Stomach smooth muscle (tissue), 2 donors: ENCODE data around the gene HPCA.
A peak's percentile ranks its signal among the peaks of the same experiment; 100 is the strongest.

Source experiments
- H3K27ac ChIP-seq: one replicate; pipeline ENCODE4 v1.7.0; 2013; ENCODE audit warnings: mild to moderate bottlenecking, low read length, inconsistent platforms
- H3K27me3 ChIP-seq, 2 donors: one replicate each; pipeline ENCODE4 v1.7.0; 2013; ENCODE audit warnings: low read length in 2 of 2; ENCODE audit not compliant: insufficient read depth in 2 of 2, control insufficient read depth in 1 of 2
- H3K36me3 ChIP-seq, 2 donors: one replicate each; pipeline ENCODE4 v1.7.0; 2013; ENCODE audit warnings: low read length in 2 of 2; ENCODE audit not compliant: control insufficient read depth in 2 of 2, insufficient read depth in 2 of 2
- H3K4me1 ChIP-seq: one replicate; pipeline ENCODE4 v1.7.0; 2013; ENCODE audit warnings: low read length; ENCODE audit not compliant: control insufficient read depth, insufficient read depth
- H3K4me3 ChIP-seq, 2 donors: one replicate each; pipeline ENCODE4 v1.7.0; 2013; ENCODE audit warnings: low read length in 2 of 2
- H3K9ac ChIP-seq, 2 donors: one replicate each; pipeline ENCODE4 v1.7.0; 2013; ENCODE audit warnings: low read length in 2 of 2, mild to moderate bottlenecking in 1 of 2
- H3K9me3 ChIP-seq, 2 donors: one replicate each; pipeline ENCODE4 v1.7.0; 2013; ENCODE audit warnings: low read length in 2 of 2; ENCODE audit not compliant: control insufficient read depth in 2 of 2
- donor health status: healthy.
- donor health status: Pancreatic carcinoma.

The HPCA gene

DNA sequence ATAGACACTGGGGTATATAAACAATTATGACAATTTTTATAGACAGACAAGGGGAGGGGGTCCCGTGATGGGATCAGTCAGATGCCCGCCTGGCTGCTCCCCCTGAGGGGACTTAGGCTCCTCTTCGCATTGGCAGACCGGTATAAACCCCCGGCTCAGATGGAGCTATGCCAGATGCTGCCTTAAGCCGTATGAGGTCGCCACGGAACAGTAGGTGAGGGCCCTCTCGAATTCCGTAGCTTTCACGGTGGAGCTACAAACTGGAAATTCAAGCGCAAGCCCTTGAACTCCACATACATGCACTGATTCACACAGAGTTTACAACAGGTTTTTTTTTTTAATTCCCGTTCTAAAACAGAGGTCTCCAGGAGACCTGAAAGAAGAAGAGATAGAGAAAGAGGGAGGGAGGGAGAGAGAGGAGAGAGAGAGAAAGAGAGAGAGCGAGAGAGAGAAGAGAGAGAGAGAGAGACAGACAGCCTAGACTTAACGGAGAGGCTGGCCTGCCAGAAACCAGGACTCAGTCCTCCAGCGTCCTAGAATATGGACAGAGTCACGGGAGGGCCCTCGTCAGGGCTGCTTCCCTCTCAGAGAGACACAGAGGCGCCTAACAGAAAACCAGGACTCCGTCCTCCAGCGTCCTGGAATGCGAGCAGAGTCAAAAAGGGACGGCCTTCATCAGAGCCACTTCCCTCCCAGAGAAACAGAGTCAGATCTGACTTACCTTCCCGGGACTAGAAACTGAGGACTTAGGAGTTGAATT is 39.3 kb downstream of the HPCA start:
- Histone ChIP-seq H3K9ac (peak overlapping the region; percentile 37 to 58), H3K4me1 (peaks cover 16% of the 10 kb centered on the region), H3K27ac (no peak overlapping the region), H3K9me3 (no peaks in the 10 kb centered on the region), H3K4me3 (peak overlapping the region; percentile 38 to 49), H3K36me3 (no peaks in the 10 kb centered on the region), H3K27me3 (peaks cover 4 to 14% of the 10 kb centered on the region in 2 donors)

DNA sequence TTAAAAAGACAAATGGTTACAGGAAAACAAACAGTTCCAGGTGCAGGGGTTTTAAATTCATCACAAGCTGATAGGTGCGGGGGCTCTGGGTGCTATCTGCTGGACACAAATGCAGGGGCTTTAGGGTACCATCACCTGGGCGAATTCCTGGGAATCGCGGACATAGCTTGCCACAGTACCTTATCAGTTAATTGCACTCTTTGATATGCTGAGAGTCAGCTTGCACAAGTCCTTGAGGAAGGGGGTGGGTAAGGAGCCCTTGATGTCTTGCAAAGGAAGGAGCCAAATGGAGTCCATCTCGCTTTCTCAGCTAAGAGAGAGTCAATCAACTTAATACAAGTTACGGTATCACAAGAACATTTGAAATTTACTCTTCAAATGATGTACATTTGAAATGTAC is 40.3 kb downstream of the HPCA start:
- H3K27me3 ChIP-seq = peaks cover 2 to 10% of the 10 kb centered on the region in 2 donors
- H3K4me3 ChIP-seq = no peak overlapping the region
- H3K9ac ChIP-seq = no peak overlapping the region
- H3K36me3 ChIP-seq = no peaks in the 10 kb centered on the region
- H3K27ac ChIP-seq = no peak overlapping the region
- peaks cover 14% of the 10 kb centered on the region for H3K4me1 ChIP-seq
- no peaks in the 10 kb centered on the region for H3K9me3 ChIP-seq

DNA sequence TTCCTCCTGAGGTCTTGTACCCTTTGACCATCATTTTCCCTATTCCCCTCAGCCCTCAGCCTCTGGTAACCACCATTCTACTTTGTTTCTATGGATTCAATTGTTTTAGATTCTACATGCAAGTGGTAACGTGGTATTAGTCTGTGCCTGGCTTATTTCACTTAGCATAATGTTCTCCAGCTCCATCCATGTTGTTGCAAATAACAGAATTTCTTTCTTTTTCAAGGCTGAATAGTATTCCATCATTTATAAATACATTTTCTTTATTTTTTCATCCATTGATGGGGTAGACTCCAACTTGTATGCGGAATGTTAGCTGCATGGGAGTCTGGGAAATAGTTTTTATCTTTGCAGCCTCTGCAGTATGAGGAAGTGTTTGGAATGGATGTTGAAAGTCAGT is 41.1 kb downstream of the HPCA start:
- Histone ChIP-seq H3K36me3 (no peaks in the 10 kb centered on the region), H3K4me3 (no peak overlapping the region), H3K9me3 (no peaks in the 10 kb centered on the region), H3K9ac (no peak overlapping the region), H3K27ac (no peak overlapping the region), H3K27me3 (peaks cover 2 to 10% of the 10 kb centered on the region in 2 donors), H3K4me1 (peaks cover 14% of the 10 kb centered on the region)

DNA sequence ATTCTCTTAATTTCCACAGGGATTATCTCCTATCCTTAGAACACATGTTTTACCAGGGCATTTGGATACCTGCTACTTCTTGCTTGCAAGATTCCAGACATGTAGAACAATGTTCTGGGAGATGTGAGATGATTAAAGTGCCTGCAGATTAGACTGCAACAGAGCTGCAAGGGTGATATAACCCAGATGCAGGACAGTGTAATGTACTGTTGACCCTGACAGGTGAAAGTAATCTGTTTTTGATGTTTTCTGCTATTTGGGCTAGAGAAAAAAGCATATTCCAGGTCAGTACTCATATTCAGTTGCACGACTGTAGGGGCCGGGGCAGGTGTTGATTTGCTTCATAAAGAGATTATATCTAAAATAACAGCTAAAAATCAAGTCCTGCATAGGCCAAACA is 42.0 kb downstream of the HPCA start:
- Histone ChIP-seq H3K27me3 (peaks cover 0 to 6% of the 10 kb centered on the region in 2 donors), H3K9ac (no peak overlapping the region), H3K27ac (no peak overlapping the region), H3K9me3 (no peaks in the 10 kb centered on the region), H3K4me1 (peaks cover 14% of the 10 kb centered on the region), H3K36me3 (no peaks in the 10 kb centered on the region), H3K4me3 (no peak overlapping the region)

DNA sequence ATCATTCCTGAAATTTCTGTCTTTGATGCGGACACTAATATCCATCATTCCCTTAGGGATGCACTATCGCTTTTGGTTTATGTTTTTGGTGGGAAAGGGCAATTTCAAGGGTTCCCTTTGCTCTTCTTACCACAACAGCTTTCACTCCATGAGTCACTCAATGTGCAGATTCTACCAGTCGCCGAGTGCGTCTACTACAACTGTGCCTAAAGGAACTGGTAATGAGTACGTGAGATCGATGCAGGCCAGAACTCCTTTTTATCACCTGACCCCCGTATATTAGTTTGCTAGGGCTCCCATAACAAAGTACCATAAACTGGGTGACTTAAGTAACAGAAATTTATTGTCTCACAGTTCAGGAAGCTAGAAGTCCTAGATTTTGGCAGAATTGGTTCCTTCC is 42.4 kb downstream of the HPCA start:
- H3K36me3 ChIP-seq = no peaks in the 10 kb centered on the region

DNA sequence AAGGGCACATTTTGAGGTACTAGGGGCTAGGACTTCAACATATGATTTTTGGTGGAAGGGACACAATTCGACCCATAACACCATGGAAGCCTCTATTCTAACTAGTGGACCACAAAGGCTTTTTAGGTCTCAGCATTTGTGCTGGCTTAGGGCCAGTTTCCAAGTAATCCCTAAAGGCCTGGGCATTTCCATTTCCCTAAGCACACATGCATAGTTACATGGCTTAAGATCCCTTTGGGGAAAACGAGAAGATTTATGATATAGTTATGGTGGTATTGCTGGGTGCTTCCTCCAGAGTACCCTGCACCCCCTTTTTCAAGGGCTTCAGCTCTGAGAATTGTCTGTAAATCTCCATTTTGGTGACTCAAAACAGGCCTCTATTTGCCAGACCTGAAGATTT is 43.1 kb downstream of the HPCA start:
- H3K27me3 ChIP-seq = peaks cover 0 to 5% of the 10 kb centered on the region in 2 donors
- no peaks in the 10 kb centered on the region for H3K9me3 ChIP-seq
- no peak overlapping the region for H3K9ac ChIP-seq
- H3K36me3 ChIP-seq = no peaks in the 10 kb centered on the region
- peaks cover 14% of the 10 kb centered on the region for H3K4me1 ChIP-seq
- no peak overlapping the region for H3K27ac ChIP-seq
- H3K4me3 ChIP-seq = no peak overlapping the region

More for the DNA sequence above, 42.4 kb downstream of the HPCA start:
- Histone ChIP-seq H3K9ac (no peak overlapping the region), H3K27ac (no peak overlapping the region), H3K4me3 (no peak overlapping the region), H3K9me3 (no peaks in the 10 kb centered on the region), H3K4me1 (peaks cover 14% of the 10 kb centered on the region), H3K27me3 (peaks cover 0 to 6% of the 10 kb centered on the region in 2 donors)

DNA sequence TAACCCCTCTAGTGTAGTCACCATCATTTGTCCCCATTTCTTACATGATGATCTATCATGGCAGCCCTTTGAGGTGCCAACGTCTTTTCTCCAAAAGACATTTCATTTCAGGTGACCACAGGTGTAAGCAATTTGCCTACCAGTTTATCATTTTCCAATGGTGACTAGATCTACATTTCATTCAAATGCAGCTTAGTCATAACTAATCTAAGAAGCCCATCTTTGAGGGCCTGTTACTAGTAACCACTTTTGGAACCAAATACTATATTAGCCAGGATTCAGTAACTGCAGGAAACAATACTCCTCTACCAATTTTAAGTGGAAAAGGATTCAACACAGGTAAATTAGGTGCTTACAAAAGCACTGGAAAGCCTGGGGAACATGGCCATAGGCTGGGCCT is 45.5 kb downstream of the HPCA start:
- Histone ChIP-seq H3K4me3 (no peak overlapping the region), H3K27me3 (no peaks in the 10 kb centered on the region), H3K4me1 (no peaks in the 10 kb centered on the region), H3K36me3 (peaks cover 0 to 4% of the 10 kb centered on the region in 2 donors), H3K9me3 (no peaks in the 10 kb centered on the region), H3K9ac (no peak overlapping the region), H3K27ac (no peak overlapping the region)

DNA sequence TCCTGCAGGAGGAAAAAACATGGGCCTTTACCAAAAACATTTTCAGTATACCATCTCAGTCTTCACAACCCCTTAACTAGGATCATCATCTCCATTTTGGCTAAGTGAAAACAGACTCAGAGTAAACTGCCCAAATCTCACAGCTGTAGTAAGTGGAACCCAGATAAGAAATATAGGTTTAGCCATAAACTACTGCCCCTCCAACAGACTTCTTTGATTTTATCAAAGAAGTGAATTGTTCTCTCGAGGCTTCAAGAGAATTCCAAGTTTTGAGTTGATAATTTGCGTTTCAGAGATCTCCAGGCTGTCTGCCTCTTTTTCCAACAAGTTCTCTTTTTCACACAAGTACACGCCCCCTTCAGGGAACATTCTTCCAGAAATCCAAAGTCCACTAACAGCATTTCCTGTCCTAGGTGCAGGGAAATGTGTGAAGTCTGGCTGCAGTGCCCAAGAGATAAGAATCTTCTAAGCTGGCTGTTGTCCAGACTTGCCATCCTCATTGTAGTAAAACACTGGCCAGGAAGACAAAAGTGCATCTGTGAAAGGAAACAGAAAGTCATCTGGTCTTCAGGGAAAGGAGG is 47.5 kb downstream of the HPCA start:
- no peak overlapping the region for H3K27ac ChIP-seq
- peak overlapping the region in 1 of 2 donors; percentile 13 for H3K9ac ChIP-seq
- H3K9me3 ChIP-seq = no peaks in the 10 kb centered on the region

DNA sequence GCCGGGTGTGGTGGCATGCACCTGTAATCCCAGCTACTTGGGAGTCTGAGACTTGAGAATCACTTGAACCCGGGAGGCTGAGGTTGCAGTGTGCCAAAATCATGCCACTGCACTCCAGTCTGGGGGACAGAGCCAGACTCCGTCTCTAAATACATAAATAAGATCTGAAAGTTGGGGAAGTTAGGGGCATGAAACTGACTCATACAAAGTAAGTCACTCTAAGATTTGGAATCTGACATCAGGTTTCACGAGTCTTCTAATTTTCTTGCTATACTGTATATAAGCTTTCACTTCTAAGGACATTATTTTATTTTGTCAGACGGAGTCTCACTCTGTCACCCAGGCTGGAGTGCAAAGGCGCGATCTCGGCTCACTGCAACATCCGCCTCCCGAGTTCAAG is 48.2 kb downstream of the HPCA start:
- Histone ChIP-seq H3K27me3 (no peaks in the 10 kb centered on the region), H3K27ac (no peak overlapping the region), H3K36me3 (peaks cover 5 to 16% of the 10 kb centered on the region in 2 donors), H3K9me3 (no peaks in the 10 kb centered on the region), H3K9ac (no peak overlapping the region), H3K4me3 (no peak overlapping the region), H3K4me1 (no peaks in the 10 kb centered on the region)

More for the DNA sequence above, 47.5 kb downstream of the HPCA start:
- H3K36me3 ChIP-seq = peaks cover 4 to 16% of the 10 kb centered on the region in 2 donors
- H3K4me1 ChIP-seq = no peaks in the 10 kb centered on the region
- no peak overlapping the region for H3K4me3 ChIP-seq
- H3K27me3 ChIP-seq = no peaks in the 10 kb centered on the region

DNA sequence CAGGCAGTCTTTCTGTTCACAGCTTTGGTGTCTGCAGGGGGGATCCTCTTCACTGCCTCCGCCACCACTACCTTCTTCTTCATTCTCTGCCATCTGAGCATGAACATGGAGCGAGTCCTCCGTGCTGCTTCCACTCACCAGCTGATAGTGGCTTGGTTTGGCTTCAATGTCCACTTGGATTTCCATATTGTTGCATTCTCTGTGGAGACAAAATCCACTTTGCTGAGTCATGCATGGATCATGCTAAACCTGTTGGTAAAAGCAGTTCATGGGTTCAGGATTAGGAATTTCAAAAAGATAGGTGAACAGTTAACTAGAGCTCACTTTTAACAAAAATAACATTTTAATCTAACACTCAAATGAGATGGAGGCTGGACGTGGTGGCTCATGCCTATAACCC is 50.8 kb downstream of the HPCA start:
- Histone ChIP-seq H3K4me3 (no peak overlapping the region), H3K9me3 (no peaks in the 10 kb centered on the region), H3K36me3 (peaks cover 18 to 29% of the 10 kb centered on the region in 2 donors), H3K4me1 (no peaks in the 10 kb centered on the region), H3K9ac (no peak overlapping the region), H3K27me3 (no peaks in the 10 kb centered on the region), H3K27ac (no peak overlapping the region)
